22Rv1 (cell line): ENCODE data around the gene CFDP1.

Experiments
- H3K27ac ChIP-seq: fragments of 450-650 bp; 2 replicates; pipeline ENCODE4 v1.5.1; 2017
- ZFX ChIP-seq: fragments of 450-650 bp; IDR thresholded peaks from 2 replicates; pipeline ENCODE4 v1.6.1; 2017; ENCODE audit warnings: antibody characterized with exemption, borderline replicate concordance
- TF ChIP-seq, protein P1 (sequence below): fragments of 450-650 bp; IDR thresholded peaks from 2 replicates; pipeline ENCODE4 v1.5.1; 2017; ENCODE audit warnings: mild to moderate bottlenecking

CFDP1 gene

DNA sequence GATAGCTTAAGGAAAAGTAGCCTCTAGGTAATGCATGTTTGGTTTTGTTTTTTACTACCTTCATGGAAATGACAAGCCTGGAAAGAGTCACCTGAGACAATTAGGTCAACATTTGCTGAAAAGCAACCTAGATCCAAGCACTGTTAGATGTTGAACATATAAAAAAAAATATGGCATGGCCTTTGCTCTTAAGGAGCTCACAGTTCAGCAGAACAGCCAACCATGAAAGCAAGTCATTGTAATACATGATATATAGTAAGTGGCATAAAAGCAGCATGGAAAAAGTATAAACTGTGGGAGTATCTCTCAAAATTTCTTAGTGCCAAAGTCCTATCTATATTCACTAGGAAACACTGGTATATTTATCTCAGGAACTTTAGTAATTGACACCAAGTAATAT, 31.6 kb downstream of the CFDP1 start:
- TF ChIP-seq, protein P1, sequence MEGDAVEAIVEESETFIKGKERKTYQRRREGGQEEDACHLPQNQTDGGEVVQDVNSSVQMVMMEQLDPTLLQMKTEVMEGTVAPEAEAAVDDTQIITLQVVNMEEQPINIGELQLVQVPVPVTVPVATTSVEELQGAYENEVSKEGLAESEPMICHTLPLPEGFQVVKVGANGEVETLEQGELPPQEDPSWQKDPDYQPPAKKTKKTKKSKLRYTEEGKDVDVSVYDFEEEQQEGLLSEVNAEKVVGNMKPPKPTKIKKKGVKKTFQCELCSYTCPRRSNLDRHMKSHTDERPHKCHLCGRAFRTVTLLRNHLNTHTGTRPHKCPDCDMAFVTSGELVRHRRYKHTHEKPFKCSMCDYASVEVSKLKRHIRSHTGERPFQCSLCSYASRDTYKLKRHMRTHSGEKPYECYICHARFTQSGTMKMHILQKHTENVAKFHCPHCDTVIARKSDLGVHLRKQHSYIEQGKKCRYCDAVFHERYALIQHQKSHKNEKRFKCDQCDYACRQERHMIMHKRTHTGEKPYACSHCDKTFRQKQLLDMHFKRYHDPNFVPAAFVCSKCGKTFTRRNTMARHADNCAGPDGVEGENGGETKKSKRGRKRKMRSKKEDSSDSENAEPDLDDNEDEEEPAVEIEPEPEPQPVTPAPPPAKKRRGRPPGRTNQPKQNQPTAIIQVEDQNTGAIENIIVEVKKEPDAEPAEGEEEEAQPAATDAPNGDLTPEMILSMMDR: no peak
- TF ChIP-seq ZFX: no peak
- H3K27ac ChIP-seq: no peak overlapping the region

DNA sequence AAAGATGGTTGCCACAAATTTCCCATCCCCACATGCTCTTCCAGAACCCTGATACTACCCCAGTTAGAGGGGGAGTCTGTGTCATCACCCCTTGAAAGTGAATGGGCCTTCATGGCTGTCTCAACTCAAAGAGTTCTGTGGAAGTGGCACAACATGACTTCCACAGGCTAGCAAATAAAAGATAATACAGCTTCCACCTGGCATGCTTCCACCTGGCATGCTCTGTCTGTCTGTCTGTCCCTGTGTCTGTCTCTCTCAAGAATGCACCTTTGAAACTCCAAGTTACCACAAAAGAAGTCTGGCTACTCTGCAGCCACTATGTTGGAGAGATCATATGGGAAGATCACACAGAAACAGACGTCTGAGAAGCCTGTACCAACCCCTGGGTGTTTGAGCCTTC, 35.0 kb downstream of the CFDP1 start:
- no peak overlapping the region for H3K27ac ChIP-seq
- TF ChIP-seq, protein P1: no peak
- TF ChIP-seq ZFX: no peak

DNA sequence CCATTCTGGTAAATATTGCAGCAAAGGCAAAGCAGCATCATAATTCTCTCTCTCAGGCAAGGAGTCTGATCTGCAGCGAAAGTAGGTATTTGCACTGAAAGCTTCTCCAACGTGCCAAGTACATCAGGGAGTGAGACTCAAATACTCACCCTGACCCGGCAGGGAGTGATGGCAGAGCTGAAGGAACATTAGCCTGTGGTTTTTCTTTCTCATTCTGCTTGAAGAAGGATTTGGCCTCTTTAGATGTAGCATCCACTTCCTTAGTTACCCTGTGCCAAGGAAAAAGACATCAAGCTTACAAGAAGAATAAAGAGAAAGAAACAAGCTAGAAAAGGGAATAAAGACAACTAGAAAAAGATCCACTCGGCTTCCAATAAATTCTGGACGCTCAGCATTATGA, 38.4 kb downstream of the CFDP1 start:
- TF ChIP-seq ZFX: no peak
- TF ChIP-seq, protein P1: no peak
- H3K27ac ChIP-seq: no peak overlapping the region

DNA sequence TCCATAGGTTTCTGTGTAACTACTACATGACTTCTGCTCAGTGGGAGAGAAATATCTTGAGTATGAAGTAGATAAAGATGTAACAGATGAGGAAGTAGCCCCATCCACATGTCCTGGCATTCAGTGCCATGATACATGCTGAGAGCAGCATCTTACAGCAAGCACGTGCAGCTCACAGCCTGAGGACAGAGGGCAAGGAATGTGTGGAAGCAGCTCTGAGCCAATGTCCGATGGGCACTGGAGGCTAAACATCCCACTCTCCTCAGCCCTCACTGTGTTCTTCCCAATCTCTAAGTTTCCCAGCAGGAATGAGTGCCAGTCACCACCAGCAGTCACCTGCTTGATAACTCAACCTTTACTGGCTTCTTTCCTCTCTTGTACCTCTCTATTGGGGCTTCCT, 40.4 kb downstream of the CFDP1 start:
- no peak overlapping the region for H3K27ac ChIP-seq
- TF ChIP-seq, protein P1: no peak
- no peak for TF ChIP-seq ZFX

DNA sequence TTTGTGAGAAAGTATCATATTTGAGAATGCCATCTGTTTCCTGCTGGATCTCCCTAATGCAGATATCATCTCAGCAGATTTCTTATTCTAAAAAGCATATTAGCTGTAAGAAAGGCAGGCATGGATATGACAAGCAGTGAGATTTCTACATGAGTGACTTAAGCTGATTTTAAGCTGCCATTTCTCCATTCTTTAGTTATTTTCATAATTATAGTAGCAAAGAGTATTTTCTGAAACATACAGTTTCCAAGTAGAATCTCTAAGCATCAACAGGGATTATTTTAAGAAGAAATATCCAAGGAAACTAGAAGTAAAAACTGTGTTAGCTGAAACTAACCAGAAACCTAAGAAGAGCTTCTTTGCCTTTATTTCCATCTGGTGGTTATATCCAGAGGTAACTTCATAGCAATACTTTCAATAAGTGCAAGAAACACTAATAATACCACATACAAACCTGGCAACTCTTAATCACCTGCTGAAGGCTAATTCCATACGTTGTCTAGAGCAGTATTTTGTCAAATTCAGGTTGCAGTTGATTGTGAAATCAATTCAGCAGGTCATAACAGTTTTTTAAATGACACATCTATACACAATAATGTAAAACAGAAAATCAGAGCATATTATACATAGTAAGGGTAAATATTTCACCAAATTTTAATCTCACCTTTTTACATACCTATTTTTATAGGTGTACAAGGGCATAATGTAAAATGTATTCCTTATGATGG, 42.2 kb downstream of the CFDP1 start:
- TF ChIP-seq ZFX: no peak
- TF ChIP-seq, protein P1: no peak
- no peak overlapping the region for H3K27ac ChIP-seq

DNA sequence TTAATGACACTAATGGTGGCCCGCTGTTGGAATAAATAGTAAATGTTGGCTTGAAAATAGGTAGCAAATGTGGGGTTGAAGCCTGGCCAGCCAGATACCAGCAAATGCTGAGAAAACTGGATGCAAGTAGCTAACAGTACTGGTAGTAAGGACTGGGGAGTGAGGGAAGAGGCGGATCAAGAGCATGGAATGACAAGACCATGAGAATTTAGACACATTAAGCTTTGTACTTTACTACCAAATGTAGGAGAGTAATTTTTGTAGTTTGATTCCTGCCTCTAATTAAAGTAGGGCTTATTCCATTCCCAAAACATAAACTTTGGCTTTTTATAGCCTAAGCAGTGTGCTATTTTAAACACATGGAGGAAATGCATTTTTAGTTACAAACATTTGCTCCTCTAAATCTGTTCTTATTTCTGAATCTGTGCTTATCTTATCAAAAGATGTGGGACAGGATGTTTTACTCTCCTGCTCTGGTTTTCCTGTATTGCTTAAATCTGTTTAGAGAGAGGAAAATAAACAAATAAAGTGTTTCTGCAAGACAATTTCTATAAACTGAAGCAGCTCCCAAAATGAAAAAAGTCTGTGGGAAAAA, 44.1 kb downstream of the CFDP1 start:
- H3K27ac ChIP-seq: no peak overlapping the region
- no peak for TF ChIP-seq ZFX
- TF ChIP-seq, protein P1: no peak

DNA sequence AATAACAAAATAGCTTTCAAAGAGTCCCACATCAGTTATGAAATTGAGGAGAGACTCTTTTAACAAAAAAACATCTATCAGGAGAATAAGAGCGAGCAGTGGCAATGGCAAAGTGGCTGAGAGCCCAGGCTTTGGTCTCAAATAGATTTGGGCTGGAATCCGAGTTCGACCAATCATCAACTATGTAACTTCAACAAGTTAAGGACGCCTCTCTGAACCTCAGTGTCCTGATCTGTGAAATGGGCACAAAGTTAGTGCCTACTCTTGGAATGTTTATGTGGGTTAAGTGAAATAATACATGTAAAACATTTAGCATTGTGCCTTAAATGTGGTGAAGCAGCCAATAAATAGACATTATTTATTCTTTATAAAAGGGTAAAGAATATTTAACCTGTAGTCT, 45.4 kb downstream of the CFDP1 start:
- no peak overlapping the region for H3K27ac ChIP-seq
- TF ChIP-seq, protein P1: no peak
